Fibroblast of pulmonary artery (primary cell): Measurements from ENCODE around the gene TJP3.

Source experiments
- DNase-seq: peaks from one replicate; pipeline ENCODE4 v3.0.0-alpha.2; 2010; ENCODE audit warnings: low read depth
- H3K4me3 ChIP-seq: replicated peaks from 2 replicates; pipeline ENCODE4 v1.5.1; 2011; ENCODE audit warnings: low read depth, mild to moderate bottlenecking, control low read depth, low read length, moderate library complexity
- TF ChIP-seq, protein P1 (sequence below): IDR thresholded peaks from 2 replicates; pipeline ENCODE4 v1.5.1; 2011; ENCODE audit warnings: mild to moderate bottlenecking, control low read depth, low read length, inconsistent platforms; ENCODE audit errors: missing control alignments

Gene TJP3

DNA sequence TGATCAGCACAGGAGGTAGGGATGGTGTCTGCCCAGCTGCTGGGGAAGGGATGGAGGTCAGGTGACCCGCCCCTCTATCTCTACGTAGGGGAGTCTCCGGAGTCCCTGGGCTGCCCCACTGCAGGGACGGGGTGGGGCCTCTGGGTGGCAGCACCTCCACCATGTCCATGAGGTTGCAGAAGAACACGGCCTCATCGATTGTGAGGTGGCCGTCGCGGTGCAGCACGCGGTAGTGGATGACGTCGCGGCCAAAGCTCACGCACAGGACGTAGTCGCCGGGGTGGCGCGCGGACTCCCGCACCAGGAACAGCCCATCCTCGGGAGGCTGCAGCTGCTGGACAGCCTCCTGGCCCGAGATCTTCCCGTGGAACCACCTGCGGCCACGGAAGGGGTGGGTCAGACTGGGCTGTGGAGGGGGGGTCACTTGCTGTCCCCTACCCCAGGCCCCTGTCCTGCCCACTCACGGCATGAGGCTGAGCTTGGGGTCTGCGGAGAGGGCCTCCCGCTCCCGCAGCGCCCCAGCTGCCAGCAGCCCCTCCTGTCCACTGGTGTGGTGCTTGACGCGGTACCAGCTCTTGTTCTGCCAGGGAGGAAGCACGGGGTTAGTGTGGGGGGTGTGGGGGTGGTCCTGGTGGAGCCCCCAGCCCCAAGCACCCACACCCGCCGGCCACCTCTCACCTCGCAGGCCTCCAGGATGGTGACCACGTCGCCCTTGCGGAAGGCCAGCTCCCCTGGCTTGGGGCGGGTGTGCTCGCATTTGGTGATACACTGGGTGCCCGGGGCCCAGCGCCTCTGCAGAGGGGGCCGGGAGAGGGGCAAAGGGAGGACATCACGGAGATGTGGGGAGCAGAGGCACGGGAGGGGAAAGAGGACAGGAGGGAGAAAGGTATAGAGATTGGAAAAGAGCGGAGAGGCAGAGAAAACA lies 75.7 kb downstream of the TJP3 start:
- no peak overlapping the region for H3K4me3 ChIP-seq
- no peak for DNase-seq
- TF ChIP-seq, protein P1, sequence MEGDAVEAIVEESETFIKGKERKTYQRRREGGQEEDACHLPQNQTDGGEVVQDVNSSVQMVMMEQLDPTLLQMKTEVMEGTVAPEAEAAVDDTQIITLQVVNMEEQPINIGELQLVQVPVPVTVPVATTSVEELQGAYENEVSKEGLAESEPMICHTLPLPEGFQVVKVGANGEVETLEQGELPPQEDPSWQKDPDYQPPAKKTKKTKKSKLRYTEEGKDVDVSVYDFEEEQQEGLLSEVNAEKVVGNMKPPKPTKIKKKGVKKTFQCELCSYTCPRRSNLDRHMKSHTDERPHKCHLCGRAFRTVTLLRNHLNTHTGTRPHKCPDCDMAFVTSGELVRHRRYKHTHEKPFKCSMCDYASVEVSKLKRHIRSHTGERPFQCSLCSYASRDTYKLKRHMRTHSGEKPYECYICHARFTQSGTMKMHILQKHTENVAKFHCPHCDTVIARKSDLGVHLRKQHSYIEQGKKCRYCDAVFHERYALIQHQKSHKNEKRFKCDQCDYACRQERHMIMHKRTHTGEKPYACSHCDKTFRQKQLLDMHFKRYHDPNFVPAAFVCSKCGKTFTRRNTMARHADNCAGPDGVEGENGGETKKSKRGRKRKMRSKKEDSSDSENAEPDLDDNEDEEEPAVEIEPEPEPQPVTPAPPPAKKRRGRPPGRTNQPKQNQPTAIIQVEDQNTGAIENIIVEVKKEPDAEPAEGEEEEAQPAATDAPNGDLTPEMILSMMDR, result no peak

DNA sequence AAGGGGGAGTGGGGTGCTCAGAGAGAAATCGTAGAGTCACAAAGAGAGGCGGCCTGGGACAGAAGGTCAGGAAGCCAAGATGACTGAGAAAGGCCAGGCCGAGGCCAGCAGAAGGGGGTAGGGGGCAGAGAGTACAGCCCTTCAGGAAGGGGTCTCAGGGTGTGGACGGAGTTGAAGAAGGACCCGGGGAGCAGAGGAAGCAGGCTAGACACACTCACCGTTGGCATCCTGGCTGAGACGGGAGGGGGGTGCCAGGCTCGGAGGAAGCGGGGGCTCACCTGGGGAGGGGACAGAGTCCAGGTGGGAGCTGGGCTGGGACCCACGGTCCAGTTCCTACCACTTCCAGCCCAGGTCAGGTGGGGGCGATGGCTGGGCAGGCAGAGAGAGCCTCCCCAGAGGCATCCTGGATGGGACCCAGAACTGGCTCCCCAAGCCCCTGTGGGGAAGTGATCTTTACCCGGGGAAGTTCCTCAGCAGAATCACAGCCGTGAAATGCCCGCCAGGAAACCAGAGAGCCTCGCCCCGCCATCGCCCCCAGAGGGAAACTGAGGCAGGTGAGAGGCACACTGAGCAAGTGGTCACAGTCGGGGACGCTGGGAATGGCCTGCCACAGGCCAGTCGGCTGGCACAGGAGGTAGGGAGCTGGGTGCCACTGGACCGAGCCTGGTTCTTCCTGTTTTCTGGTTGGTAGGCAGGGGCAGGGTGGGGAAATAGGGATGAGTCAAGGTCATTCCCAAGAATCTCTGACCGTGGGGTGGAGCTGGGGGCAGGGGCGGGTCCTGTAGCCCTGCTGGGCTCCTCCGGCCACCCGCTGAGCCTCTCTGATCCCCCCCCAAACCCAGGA lies 76.6 kb downstream of the TJP3 start:
- H3K4me3 ChIP-seq, result no peak overlapping the region
- DNase-seq, result no peak
- TF ChIP-seq, protein P1, result no peak

DNA sequence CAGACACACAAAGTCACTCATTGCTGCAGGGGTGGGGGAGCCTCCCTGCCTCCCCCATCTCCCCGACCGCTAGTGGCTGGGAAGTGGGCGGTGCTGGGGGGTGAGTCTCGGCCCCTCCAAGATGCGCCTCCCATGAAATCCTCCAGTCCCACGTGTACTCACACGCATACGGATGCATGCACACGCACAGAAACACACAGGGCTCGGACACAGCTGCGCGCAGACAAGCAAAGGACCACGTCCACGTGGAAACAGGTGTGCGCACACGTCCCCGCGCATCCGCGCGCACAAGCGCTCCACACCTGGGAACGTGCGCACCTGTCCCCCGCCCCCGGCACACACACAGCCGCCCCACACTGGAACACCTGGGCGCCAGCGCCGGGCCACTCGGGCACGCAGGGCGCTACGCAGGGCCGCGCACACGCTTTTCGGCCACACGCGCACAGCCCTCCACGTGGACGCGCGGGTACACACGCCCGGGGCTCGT lies 77.3 kb downstream of the TJP3 start:
- TF ChIP-seq, protein P1, result no peak
- DNase-seq, result no peak
- no peak overlapping the region for H3K4me3 ChIP-seq

DNA sequence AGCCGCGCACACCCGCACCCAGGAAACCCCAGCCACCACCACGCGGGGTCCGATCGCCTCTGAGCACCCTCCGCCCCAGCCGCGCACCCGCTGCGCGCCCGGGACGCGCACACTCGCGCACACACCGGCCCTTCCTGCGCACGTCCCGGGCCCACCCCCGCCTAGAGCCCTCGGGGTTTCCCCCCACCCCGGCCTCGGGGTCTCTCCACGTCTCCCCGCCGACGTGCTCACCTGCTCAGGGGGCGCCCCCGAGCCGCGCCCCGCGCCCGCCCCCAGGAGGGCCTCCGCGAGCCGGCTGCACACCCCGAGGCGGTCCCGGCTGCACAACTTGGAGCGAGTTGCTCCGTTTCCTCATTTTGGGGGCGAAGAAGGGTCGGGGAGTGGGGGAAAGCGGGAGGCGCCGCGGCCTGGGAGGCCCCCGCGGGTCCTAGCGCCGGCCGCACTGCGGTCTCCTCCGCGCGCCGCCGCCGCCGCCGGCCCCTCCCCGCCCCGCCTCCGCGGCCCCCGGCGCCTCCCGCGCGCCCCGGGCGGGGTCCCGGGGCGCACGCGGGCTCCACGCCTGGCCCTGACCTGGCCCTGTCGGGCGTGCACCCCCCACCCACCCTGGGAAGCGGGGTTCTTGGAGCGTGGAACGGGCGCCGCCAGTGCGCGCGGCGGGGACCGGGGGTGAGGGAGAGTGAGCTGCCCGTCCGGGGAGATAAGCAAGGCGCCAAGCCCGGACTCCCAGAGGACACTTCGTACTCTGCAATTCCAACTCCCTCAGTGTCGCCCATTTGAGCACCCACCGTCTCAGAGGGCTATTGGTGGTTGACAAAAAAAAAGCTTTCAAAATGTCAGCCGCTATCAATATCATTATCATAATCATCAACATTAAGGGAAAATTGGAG lies 78.0 kb downstream of the TJP3 start, which contains the start of gene MATK:
Gene MATK (minus strand): TSS at position 444 of the 887 bp plus-strand sequence. CDS start 1,246 bp downstream, outside the sequence.
- H3K4me3 ChIP-seq, result no peak within 1 kb of the TSS
- no peak for DNase-seq
- TF ChIP-seq, protein P1, result no peak

DNA sequence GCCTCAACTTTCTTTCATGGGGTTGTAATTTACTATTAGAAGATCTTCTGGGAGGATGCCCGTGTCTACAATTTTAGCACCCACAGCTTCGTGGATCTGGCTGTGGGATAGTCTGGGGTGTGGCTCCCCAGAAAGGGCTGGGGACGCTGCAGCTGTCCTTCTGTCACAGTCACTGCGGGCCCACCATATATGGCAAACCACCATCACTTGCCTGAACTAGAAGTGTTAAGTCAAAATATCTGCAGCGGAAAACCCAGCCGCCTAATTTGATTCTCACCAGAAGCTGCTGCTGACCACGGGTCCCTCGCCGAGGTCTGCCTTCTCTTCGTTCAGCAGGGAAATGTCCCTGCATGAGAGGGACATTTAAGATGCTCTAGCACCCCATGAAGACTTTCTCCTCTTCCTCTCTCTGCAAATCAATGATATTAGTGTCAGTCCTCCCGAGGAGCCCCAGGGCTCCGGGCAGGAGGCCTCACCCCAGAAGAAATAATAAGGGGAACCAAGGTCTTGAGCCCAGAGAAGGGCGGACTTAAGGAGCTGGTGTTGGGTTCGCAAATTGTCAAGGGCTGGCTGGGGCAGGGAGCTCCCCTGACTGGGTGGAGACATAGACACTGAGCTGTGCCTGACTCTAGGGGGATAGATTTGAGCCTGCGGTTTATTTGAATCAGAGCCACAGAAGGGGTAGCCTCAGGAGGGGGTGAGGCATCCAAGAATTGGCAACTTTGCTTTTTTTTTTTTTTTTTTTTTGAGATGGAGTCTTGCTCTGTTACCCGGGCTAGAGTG lies 81.0 kb downstream of the TJP3 start:
- TF ChIP-seq, protein P1, result no peak
- DNase-seq, result no peak
- H3K4me3 ChIP-seq, result no peak overlapping the region
